Activated CD4-positive, alpha-beta T cell treated with anti-CD3 and anti-CD28 coated beads, Interleukin-2, amount 50 U/mL, for 1 hour (primary cell): ENCODE data around the gene PROSER3.
"Not testable (repeated sequence)": the region's sequence is repeated elsewhere in the genome, so short reads cannot be mapped to it uniquely, and the experiment has no call there.

ENCODE experiments used
- DNase-seq: peaks from one replicate; pipeline ENCODE4 v3.0.0-alpha.2; 2020

PROSER3 gene

GRCh38 chr19:35722897-35723296 lies 35.1 kb upstream of the PROSER3 start:
- no peak for DNase-seq

- DNase-seq: no peak
Measured at GRCh38 chr19:35723671-35724070, 34.3 kb upstream of the PROSER3 start.

GRCh38 chr19:35724132-35724531 lies 33.8 kb upstream of the PROSER3 start:
- not testable (repeated sequence) for DNase-seq

- DNase-seq: no peak
Measured at GRCh38 chr19:35724560-35724959, 33.4 kb upstream of the PROSER3 start.

GRCh38 chr19:35725216-35725861 lies 32.6 kb upstream of the PROSER3 start:
- DNase-seq: no peak

GRCh38 chr19:35727053-35727955 lies 30.7 kb upstream of the PROSER3 start:
- no peak for DNase-seq

GRCh38 chr19:35727956-35728706 lies 29.8 kb upstream of the PROSER3 start:
- DNase-seq: no peak

GRCh38 chr19:35729021-35729420 lies 29.0 kb upstream of the PROSER3 start:
- DNase-seq: no peak

GRCh38 chr19:35729763-35730162 lies 28.2 kb upstream of the PROSER3 start:
- DNase-seq: no peak

- no peak for DNase-seq
Measured at GRCh38 chr19:35730326-35730725, 27.6 kb upstream of the PROSER3 start.

GRCh38 chr19:35731353-35731752 lies 26.6 kb upstream of the PROSER3 start:
- DNase-seq: no peak

- no peak for DNase-seq
Measured at GRCh38 chr19:35731779-35732405, 26.1 kb upstream of the PROSER3 start.

- DNase-seq: no peak
Measured at GRCh38 chr19:35732540-35733179, 25.3 kb upstream of the PROSER3 start.

- no peak for DNase-seq
Measured at GRCh38 chr19:35733180-35734125, 24.5 kb upstream of the PROSER3 start.

- no peak for DNase-seq
Measured at GRCh38 chr19:35734273-35734672, 23.7 kb upstream of the PROSER3 start.

- DNase-seq: no peak
Measured at GRCh38 chr19:35734889-35735288, 23.1 kb upstream of the PROSER3 start.

GRCh38 chr19:35736913-35737886 lies 20.8 kb upstream of the PROSER3 start:
- DNase-seq: no peak

GRCh38 chr19:35738021-35738886 lies 19.7 kb upstream of the PROSER3 start:
- no peak for DNase-seq

- no peak for DNase-seq
Measured at GRCh38 chr19:35738887-35739229, 19.1 kb upstream of the PROSER3 start.
